Activated CD4-positive, CD25-positive, alpha-beta regulatory T cell treated with anti-CD3 and anti-CD28 coated beads, Interleukin-2, amount 50 U/mL, for 24 hours (primary cell): ENCODE data around the gene RPS8.
"Not testable (repeated sequence)": the region's sequence is repeated elsewhere in the genome, so short reads cannot be mapped to it uniquely, and the experiment has no call there.

Source experiments
- ATAC-seq, 2 donors: fragments of 150-1000 bp; cut with Tn5 transposase; one replicate each; pipeline ENCODE4 v1.10.0; 2021; ENCODE audit warnings: mild to moderate bottlenecking in 1 of 2, moderate library complexity in 1 of 2

The RPS8 gene

DNA sequence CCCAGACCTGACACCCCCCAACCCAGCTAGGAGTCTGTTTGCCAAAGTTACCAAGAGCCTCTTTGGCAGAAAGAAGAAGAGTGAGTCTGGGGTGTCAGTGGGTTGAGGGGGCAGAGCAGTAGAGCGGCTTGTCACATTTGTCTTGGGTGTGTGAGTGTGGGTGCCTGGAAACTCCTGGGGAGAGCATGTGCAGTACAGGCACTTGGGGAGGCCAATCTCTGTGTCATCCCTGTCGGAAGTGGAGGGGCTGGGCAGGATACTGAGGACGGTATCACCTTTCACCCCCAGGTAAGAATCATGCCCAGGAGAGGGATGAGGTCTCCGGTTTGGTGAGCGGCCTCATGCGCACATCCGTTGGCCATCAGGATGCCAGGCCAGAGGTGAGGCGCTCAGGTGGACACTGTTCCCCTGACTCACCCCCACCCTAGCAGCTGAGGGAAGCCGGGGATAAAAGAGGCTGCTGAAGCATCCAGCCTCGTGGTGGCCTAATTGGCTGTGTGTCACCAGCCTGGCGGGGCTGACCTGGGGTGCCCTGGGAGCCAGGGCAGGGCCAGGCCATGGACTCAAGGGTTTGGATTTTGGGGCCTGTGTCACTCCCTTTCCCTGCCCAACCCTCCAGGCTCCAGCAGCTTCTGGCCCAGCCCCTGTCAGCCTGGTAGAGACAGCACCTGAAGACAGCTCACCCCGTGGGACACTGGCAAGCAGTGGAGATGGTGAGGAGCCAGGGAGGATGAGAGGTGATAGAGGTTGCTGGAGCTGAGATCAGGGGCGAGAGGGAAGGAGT is 28.2 kb downstream of the RPS8 start:
- no peak for ATAC-seq

GRCh38 chr1:44805311-44806024 is 30.1 kb downstream of the RPS8 start:
- ATAC-seq: no peak

- no peak for ATAC-seq
These were observed 30.8 kb downstream of the RPS8 start for GRCh38 chr1:44806025-44806703.

DNA sequence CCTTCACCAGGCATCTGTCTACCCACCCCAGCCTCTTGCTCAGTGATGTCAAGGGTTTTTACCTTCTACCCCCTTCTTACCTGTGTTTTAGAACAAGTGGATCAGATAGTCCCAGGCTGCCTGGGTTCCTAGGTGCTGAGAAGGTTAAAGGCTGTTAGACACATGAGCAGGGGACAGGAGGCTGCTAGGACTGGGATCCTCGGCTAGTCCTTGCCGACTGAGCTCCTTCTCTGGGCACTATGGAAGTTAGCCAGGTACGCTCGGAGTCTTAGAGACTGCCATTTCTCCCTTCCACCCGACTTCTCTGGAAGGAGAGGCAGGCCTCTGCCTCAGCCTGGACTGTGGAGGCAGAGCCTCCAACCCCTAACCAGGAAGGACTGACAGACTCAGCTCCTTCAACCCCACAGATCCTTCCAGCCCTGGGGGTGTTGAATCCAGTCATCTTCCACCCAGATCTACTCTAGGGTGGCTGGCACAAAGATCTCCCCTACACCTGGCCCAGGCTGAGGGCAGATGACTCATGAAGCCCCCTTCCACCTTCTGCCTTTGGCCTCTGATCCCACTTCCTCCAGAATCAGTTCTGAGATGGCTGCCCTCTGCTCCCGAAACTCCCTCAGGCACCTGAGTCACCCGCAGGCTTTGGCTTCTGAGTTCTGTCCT is 31.5 kb downstream of the RPS8 start, which contains the start of gene DYNLT4:
DYNLT4 (minus strand) TSS at position 648 of the 660 bp plus-strand sequence. CDS start 683 bp downstream, outside the sequence.
- ATAC-seq: peak; percentile 1 to 2

- peak; percentile 55 to 57 for ATAC-seq
These were observed 32.2 kb downstream of the RPS8 start for GRCh38 chr1:44807364-44808062.

DNA sequence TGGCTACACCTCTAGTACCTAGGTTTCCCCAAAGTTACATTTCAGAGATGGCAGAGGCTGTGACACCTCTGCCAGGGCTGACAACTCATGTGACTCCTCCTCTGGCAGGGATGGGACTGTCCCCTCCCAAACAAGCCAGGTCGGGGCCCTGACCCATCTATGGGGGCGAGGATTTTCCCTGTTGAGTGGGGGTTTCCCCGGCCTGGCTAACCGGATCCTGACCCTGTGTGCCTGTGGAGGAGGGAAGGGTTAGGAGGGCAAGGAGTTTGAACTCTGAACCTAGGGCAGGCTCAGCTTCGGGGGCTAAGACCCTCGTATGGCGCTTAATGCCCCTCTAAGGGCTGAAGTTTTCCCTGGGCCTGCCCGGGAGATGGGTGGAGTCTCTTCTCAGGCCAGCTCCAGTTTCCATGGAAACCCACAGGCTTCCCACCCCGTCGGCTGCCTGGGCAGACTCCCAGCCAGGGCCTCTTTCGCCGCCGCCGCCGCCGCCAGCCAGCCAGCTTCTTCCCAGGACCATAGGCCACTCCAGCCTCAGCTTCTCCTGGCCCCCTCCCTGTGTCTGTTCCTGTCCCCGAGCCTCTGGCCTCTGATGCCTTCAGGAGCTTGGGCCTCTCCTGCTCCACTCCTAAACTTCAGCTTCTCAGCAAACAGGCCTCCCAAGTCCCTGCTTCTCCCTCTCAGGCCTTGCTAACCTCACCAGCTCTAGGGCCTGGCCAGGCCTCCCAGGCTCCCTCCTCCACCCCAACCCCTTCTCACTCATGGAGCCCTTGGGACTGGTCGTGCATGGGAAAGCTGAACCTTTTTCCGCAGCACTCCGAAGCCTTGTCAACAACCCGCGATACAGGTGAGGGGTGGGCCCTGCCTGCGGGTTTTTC is 33.0 kb downstream of the RPS8 start, which contains the start of gene BTBD19:
BTBD19 (plus strand) TSS at position 461 of the 875 bp plus-strand sequence; CDS start at position 759, 298 bp downstream.
- ATAC-seq: peak; percentile 53 to 54

- ATAC-seq: peak; percentile 71 to 72
These were observed 33.9 kb downstream of the RPS8 start for GRCh38 chr1:44808938-44809917.

GRCh38 chr1:44810101-44810761 is 34.9 kb downstream of the RPS8 start:
- ATAC-seq: no peak

GRCh38 chr1:44810762-44811105 is 35.4 kb downstream of the RPS8 start:
- ATAC-seq: not testable (repeated sequence)

DNA sequence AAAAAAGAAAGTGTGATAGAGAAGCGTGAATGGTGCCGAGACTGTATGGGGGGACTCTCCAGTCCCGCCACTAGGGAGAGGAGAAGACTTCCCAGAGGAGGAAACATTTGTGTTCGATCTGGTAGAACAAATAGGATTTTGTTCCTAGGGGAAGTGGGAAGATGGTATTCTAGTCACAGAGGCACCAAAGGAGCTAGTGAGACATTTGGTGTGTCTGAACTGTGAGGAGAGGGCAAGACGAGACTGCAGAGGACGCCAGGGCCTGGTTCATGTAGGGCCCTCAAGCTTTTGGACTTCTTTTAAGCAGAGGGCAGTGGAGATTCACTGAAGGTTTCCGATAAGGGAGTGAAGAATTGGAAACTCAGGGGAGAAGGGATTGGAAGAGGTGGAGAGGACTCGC is 35.9 kb downstream of the RPS8 start:
- ATAC-seq: no peak

DNA sequence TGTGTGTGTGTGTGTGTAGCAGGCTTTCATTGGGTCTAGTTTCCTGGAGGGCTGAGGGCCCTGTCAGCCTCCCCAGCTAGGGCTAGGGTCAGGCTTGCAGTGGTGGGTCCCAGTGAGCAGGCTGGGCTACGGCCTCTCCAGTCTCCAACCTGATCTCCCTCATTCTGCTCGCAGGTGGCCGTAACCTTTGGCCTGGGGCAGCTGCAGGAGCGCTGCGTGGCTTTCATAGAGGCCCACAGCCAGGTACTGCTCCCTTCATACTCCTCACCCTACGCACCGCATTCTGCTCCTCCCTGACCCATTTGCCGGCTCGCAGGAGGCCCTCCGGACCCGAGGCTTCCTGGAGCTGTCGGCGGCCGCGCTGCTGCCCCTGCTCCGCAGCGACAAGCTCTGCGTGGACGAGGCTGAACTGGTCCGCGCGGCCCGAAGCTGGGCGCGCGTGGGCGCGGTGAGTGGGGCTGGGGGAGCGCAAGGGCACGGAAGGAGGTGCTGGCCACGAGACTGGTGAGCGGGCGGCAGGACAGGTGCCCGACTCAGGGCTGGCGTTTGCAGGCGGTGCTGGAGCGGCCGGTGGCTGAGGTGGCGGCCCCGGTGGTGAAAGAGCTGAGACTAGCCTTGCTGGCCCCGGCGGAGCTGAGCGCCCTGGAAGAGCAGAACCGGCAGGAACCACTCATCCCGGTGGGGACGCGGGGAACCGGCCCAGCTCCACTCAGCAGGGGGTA is 37.6 kb downstream of the RPS8 start:
- ATAC-seq: no peak

GRCh38 chr1:44815926-44816325 is 40.6 kb downstream of the RPS8 start:
- not testable (repeated sequence) for ATAC-seq

DNA sequence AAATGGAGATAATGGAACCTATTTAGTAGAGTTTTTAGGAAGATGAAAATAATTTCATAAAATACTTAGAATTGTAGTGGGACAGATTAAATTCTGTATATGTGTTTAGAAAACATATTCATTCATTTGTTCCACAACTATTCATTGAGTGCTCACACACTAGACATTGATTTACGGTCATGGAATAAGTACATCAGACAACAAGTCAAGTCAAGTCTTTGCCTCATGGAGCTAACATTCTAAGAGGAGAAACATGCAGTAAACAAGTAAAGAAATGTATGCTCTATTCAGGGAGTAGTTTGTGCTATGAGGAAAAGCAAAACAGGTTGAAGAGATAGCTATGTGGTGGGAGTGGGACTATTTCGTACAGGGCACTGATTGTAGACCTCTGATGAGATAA is 42.0 kb downstream of the RPS8 start:
- no peak for ATAC-seq

DNA sequence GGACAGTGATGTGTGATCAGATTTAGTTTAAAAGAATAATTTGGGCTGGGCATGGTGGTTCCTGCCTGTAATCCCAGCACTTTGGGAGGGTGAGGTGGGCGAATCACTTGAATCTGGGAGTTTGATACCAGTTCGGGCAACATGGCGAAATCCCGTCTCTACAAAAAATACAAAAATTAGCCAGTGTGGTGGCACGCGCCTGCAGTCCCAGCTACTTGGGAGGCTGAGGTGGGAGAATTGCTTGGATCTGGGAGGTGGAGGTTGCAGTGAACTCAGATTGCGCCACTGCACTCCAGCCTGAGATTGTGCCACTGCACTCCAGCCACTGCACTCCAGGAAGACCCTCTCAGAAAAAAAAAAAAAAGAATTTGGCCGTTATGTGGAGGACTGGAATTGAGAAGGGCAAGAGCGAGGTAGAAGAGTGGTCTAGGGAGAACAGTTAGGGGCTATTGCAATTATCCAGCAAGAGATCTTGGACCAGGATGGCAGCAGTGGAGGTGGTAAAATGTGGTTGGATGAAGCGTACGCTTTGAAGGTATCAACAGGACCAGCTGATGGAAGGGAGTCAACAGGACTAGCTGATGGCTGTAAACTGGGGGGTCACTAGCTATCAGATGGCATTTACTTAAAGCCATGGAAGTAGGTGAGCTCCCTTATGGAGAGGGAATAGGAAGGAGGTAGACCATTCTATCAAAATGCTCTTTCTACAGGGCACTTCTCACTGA is 42.6 kb downstream of the RPS8 start:
- ATAC-seq: no peak

- ATAC-seq: no peak
These were observed 43.9 kb downstream of the RPS8 start for GRCh38 chr1:44819196-44819607.

DNA sequence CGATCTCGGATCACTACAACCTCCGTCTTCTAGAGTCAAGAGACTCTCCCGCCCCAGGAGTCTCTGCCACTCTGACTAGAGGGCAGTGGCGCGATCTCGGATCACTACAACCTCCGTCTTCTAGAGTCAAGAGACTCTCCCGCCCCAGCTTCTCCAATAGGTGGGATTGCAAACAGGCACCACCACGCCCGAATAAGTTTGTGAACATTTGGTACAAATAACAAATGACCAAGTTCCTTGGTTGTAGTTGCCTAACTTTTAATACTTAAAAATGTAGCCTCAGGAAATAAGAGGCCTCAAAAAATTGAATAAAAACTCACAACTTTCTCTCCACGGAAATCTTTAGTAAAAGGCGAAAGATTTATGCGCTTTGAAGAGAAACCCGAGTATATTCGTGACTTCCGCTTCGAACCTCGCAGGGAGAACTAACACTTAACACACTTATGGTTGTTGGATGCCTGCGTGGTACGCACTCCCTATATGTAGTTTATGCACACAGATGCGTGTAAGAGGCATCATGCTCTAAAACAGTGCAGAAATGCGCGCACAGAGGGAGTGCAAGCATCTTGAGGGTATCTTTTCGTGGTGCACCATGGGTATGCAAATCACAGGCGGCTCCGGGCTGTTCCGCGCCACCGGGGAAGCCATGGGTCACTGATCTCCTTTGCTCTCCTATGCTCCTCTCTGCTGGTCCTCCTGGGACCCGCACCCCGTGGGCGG is 44.4 kb downstream of the RPS8 start:
- ATAC-seq: peak; percentile 93 to 94
